AG09319 (cell line): Measurements from ENCODE around the gene BASP1.

Experiments
- DNase-seq: peaks from one replicate; pipeline ENCODE4 v3.0.0-alpha.2; 2010; ENCODE audit warnings: low read depth; ENCODE audit errors: extremely low read depth
- CTCF ChIP-seq: IDR thresholded peaks from 2 replicates; pipeline ENCODE4 v1.5.1; 2011; ENCODE audit warnings: low read depth, mild to moderate bottlenecking, inconsistent platforms, low read length, moderate library complexity

BASP1 gene

GRCh38 chr5:17219006-17219422 lies 1.6 kb downstream of the BASP1 start:
- no peak for TF ChIP-seq CTCF
- no peak for DNase-seq

GRCh38 chr5:17219469-17219868 lies 2.0 kb downstream of the BASP1 start:
- TF ChIP-seq CTCF, result no peak

GRCh38 chr5:17219992-17220391 lies 2.6 kb downstream of the BASP1 start:
- DNase-seq, result no peak
- TF ChIP-seq CTCF, result no peak

More at GRCh38 chr5:17219469-17219868, 2.0 kb downstream of the BASP1 start:
- no peak for DNase-seq

GRCh38 chr5:17220469-17220868 lies 3.0 kb downstream of the BASP1 start:
- TF ChIP-seq CTCF, result no peak
- DNase-seq, result no peak

GRCh38 chr5:17221843-17222636 lies 4.6 kb downstream of the BASP1 start:
- DNase-seq, result no peak
- no peak for TF ChIP-seq CTCF

- TF ChIP-seq CTCF, result no peak
Measured at GRCh38 chr5:17222664-17223063, 5.2 kb downstream of the BASP1 start.

GRCh38 chr5:17223367-17224185 lies 6.1 kb downstream of the BASP1 start:
- no peak for TF ChIP-seq CTCF
- no peak for DNase-seq

More at GRCh38 chr5:17222664-17223063, 5.2 kb downstream of the BASP1 start:
- DNase-seq, result no peak
